Measurements from ENCODE around the gene CBARP. TPM values are rescaled to one million over a fixed set of nuclear protein-coding genes. Genes with fewer than 3 reads are reported as not detected.

CBARP gene
- total and polyA plus RNA-seq, 4 donors, result 0.05 to 0.25 (median 0.06) TPM; not detected in 1

GRCh38 chr19:1259206-1259875, 21.5 kb upstream of the CBARP start (continued):
- TF ChIP-seq YY1 (IDR thresholded peaks at IDR 0.05) (no peak), FOXA2 (IDR thresholded peaks at IDR 0.05) (no peak), REST (IDR thresholded peaks at IDR 0.05) (no peak), ATF3 (IDR thresholded peaks at IDR 0.05) (no peak)
- TF ChIP-seq, protein P1, sequence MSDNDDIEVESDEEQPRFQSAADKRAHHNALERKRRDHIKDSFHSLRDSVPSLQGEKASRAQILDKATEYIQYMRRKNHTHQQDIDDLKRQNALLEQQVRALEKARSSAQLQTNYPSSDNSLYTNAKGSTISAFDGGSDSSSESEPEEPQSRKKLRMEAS (IDR thresholded peaks at IDR 0.05), result peak; percentile 46

GRCh38 chr19:1258707-1259205, 21.0 kb upstream of the CBARP start:
- H3K36me3 ChIP-seq (ENCODE audit: control insufficient read depth in 4 of 4, insufficient read depth in 3 of 4, low read depth in 1 of 4, low read length in 3 of 4), result peaks cover 19 to 30% (median 21%) of the 10 kb centered on the region in 4 donors
- no peak overlapping the region for H3K9ac ChIP-seq (ENCODE audit: low read depth in 1 of 2, low read length in 2 of 2)
- DNase-seq (ENCODE audit: low spot score), result no peak

More at GRCh38 chr19:1258707-1259205, 21.0 kb upstream of the CBARP start:
- Histone ChIP-seq H3K4me3 (ENCODE audit: low read depth in 1 of 3, low read length in 3 of 3) (peak overlapping the region in 1 of 3 donors; percentile 4), H3K9me3 (ENCODE audit: control insufficient read depth in 4 of 4, low read length in 3 of 4) (no peaks in the 10 kb centered on the region), H3K4me1 (ENCODE audit: control insufficient read depth in 4 of 4, insufficient read depth in 4 of 4, low read length in 3 of 4) (peaks cover 31 to 80% (median 61%) of the 10 kb centered on the region in 4 donors), H3K27ac (ENCODE audit: low read depth in 1 of 2, low read length in 2 of 2) (peak overlapping the region; percentile 82 to 97), H3K27me3 (ENCODE audit: control insufficient read depth in 4 of 4, insufficient read depth in 4 of 4, low read length in 3 of 4) (no peaks in the 10 kb centered on the region)
- TF ChIP-seq EGR1 (IDR thresholded peaks at IDR 0.05; ENCODE audit: low read depth in 2 of 2) (no peak), HNF4G (IDR thresholded peaks at IDR 0.05) (no peak), NR2F2 (IDR thresholded peaks at IDR 0.05) (no peak), GABPA (IDR thresholded peaks at IDR 0.05 in 1 of 2, conservative IDR thresholded peaks at IDR 0.05 in 1 of 2) (no peak), RXRA (IDR thresholded peaks at IDR 0.05) (no peak), TAF1 (conservative IDR thresholded peaks at IDR 0.05) (no peak), JUND (IDR thresholded peaks at IDR 0.05) (no peak), ZBTB33 (IDR thresholded peaks at IDR 0.05) (no peak), YY1 (IDR thresholded peaks at IDR 0.05) (no peak), REST (IDR thresholded peaks at IDR 0.05) (no peak), ATF3 (IDR thresholded peaks at IDR 0.05) (no peak), SP1 (IDR thresholded peaks at IDR 0.05) (no peak), FOXA2 (IDR thresholded peaks at IDR 0.05) (no peak), HNF4A (conservative IDR thresholded peaks at IDR 0.05) (no peak), RAD21 (IDR thresholded peaks at IDR 0.05) (no peak), FOXA1 (IDR thresholded peaks at IDR 0.05) (no peak)
- TF ChIP-seq, protein P2, sequence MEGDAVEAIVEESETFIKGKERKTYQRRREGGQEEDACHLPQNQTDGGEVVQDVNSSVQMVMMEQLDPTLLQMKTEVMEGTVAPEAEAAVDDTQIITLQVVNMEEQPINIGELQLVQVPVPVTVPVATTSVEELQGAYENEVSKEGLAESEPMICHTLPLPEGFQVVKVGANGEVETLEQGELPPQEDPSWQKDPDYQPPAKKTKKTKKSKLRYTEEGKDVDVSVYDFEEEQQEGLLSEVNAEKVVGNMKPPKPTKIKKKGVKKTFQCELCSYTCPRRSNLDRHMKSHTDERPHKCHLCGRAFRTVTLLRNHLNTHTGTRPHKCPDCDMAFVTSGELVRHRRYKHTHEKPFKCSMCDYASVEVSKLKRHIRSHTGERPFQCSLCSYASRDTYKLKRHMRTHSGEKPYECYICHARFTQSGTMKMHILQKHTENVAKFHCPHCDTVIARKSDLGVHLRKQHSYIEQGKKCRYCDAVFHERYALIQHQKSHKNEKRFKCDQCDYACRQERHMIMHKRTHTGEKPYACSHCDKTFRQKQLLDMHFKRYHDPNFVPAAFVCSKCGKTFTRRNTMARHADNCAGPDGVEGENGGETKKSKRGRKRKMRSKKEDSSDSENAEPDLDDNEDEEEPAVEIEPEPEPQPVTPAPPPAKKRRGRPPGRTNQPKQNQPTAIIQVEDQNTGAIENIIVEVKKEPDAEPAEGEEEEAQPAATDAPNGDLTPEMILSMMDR (IDR thresholded peaks at IDR 0.05; ENCODE audit: low read depth, low read length, missing input control), result no peak
- TF ChIP-seq, protein P1 (IDR thresholded peaks at IDR 0.05), result no peak
- 35% methylated on average over 15 of the region's 15 CpGs for WGBS

All from liver (tissue), 9 donors.